DND-41 (cell line): ENCODE results near the gene MT1HL1.

Experiments
- ATAC-seq: fragments of 200-7000 bp; cut with Tn5 transposase; 3 replicates; pipeline ENCODE4 v1.9.1; 2021; ENCODE audit warnings: low read depth; ENCODE audit not compliant: insufficient read depth
- DNase-seq: peaks from one replicate; pipeline ENCODE4 v3.0.0-alpha.2; 2020
- H2AFZ ChIP-seq: 2 replicates; pipeline ENCODE4 v1.6.0; 2012; ENCODE audit warnings: low read depth, low read length
- H3K27ac ChIP-seq: 2 replicates; pipeline ENCODE4 v1.5.1; 2012; ENCODE audit warnings: low read length, inconsistent platforms
- H3K27me3 ChIP-seq: fragments of 200-600 bp; sonication (generic); 2 replicates; pipeline ENCODE4 v1.6.0; 2012; ENCODE audit warnings: low read length, mild to moderate bottlenecking, inconsistent platforms; ENCODE audit not compliant: insufficient read depth, poor library complexity
- H3K36me3 ChIP-seq: 2 replicates; pipeline ENCODE4 v1.5.1; 2012; ENCODE audit warnings: low read length, inconsistent platforms; ENCODE audit not compliant: insufficient read depth
- H3K4me1 ChIP-seq: 2 replicates; pipeline ENCODE4 v1.5.1; 2012; ENCODE audit warnings: mild to moderate bottlenecking, low read length; ENCODE audit not compliant: insufficient read depth
- H3K4me2 ChIP-seq: 2 replicates; pipeline ENCODE4 v1.6.0; 2012; ENCODE audit warnings: mild to moderate bottlenecking, moderate library complexity, low read length, inconsistent platforms; ENCODE audit not compliant: insufficient read depth
- H3K4me3 ChIP-seq, 2 experiments: fragments of 200-600 bp in 1 of 2; shearing (Covaris generic) in 1 of 2; 2 replicates each; pipeline ENCODE4 v1.5.1; 2012 to 2016; ENCODE audit warnings: inconsistent platforms in 2 of 2, low read length in 2 of 2, mild to moderate bottlenecking in 2 of 2, low read depth in 1 of 2, moderate library complexity in 1 of 2
- H3K79me2 ChIP-seq: 2 replicates; pipeline ENCODE4 v1.6.0; 2012; ENCODE audit warnings: low read length, inconsistent platforms; ENCODE audit not compliant: insufficient read depth
- H3K9ac ChIP-seq: 2 replicates; pipeline ENCODE4 v1.6.0; 2012; ENCODE audit warnings: low read depth, mild to moderate bottlenecking, inconsistent platforms, low read length, moderate library complexity
- H3K9me3 ChIP-seq: 2 replicates; pipeline ENCODE4 v1.5.1; 2012; ENCODE audit warnings: low read length, moderate library complexity, mild to moderate bottlenecking, inconsistent platforms; ENCODE audit not compliant: insufficient read depth, severe bottlenecking
- H4K20me1 ChIP-seq: 2 replicates; pipeline ENCODE4 v1.6.0; 2012; ENCODE audit warnings: low read length; ENCODE audit not compliant: insufficient read depth
- CTCF ChIP-seq: IDR thresholded peaks from 2 replicates; pipeline ENCODE4 v1.5.1; 2012; ENCODE audit warnings: borderline replicate concordance, low read length, moderate library complexity, mild to moderate bottlenecking; ENCODE audit not compliant: poor library complexity, severe bottlenecking; ENCODE audit errors: extremely low read depth
- EZH2 ChIP-seq: IDR thresholded peaks from 3 replicates; pipeline ENCODE4 v1.6.1; 2012; ENCODE audit warnings: borderline replicate concordance, low read depth, mild to moderate bottlenecking, moderate library complexity, low read length, inconsistent platforms; ENCODE audit not compliant: severe bottlenecking

Gene MT1HL1

GRCh38 chr1:237004116-237004515 lies at the start of gene MT1HL1:
TSS of gene MT1HL1 (minus strand) at chr1:237004441. CDS start at chr1:237004372, 69 bp downstream.
- ATAC-seq (no peak), DNase-seq (no peak)
- Histone ChIP-seq H3K9ac (no peak within 1 kb of the TSS), H3K4me1 (no peaks in the 10 kb centered on the region), H4K20me1 (no peaks in the 10 kb centered on the region), H3K36me3 (no peaks in the 10 kb centered on the region), H3K79me2 (no peaks in the 10 kb centered on the region), H3K4me2 (no peak within 1 kb of the TSS), H3K27ac (no peak within 1 kb of the TSS), H3K4me3 (no peak within 1 kb of the TSS), H3K9me3 (no peaks in the 10 kb centered on the region), H3K27me3 (no peaks in the 10 kb centered on the region), H2AFZ (no peak within 1 kb of the TSS)
- TF ChIP-seq CTCF (no peak), EZH2 (no peak)

GRCh38 chr1:237050915-237051314 lies 46.7 kb upstream of the MT1HL1 start:
- no peak overlapping the region for H2AFZ ChIP-seq
- no peak overlapping the region for H3K4me3 ChIP-seq
- DNase-seq (no peak), ATAC-seq (no peak)
- TF ChIP-seq CTCF (no peak), EZH2 (no peak)
- no peak overlapping the region for H3K9ac ChIP-seq
- H3K27ac ChIP-seq: no peak overlapping the region
- H3K27me3 ChIP-seq: no peaks in the 10 kb centered on the region
- H4K20me1 ChIP-seq: no peaks in the 10 kb centered on the region
- no peak overlapping the region for H3K4me2 ChIP-seq
- H3K4me1 ChIP-seq: no peaks in the 10 kb centered on the region
- H3K79me2 ChIP-seq: no peaks in the 10 kb centered on the region
- no peaks in the 10 kb centered on the region for H3K9me3 ChIP-seq
- H3K36me3 ChIP-seq: no peaks in the 10 kb centered on the region

DNA sequence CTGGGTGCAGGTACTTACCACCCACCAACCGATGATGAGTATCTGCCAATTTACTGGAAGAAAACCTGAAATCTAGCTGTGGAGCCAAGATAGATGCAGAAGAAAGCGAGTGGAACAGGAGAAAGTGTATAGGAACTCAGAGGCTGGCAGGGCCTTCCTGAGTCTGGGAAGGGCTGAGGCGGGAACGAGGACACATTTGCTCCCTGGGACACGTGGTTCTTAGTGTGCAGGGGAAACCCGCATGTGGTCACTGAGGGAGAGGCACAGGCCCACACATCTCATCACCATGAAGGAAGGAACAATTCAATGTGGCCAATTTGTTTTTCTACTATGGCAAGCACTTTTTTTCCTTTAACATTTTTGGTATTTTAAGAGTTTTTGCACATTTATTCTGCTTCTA lies 45.9 kb upstream of the MT1HL1 start:
- no peak overlapping the region for H3K4me2 ChIP-seq
- H3K36me3 ChIP-seq: no peaks in the 10 kb centered on the region
- no peaks in the 10 kb centered on the region for H3K79me2 ChIP-seq
- H3K4me1 ChIP-seq: no peaks in the 10 kb centered on the region
- H3K4me3 ChIP-seq: no peak overlapping the region
- no peak for DNase-seq
- H3K9me3 ChIP-seq: no peaks in the 10 kb centered on the region
- TF ChIP-seq EZH2: no peak
- TF ChIP-seq CTCF: no peak
- no peaks in the 10 kb centered on the region for H3K27me3 ChIP-seq
- no peak for ATAC-seq
- no peak overlapping the region for H2AFZ ChIP-seq
- H3K27ac ChIP-seq: no peak overlapping the region
- no peak overlapping the region for H3K9ac ChIP-seq
- no peaks in the 10 kb centered on the region for H4K20me1 ChIP-seq

DNA sequence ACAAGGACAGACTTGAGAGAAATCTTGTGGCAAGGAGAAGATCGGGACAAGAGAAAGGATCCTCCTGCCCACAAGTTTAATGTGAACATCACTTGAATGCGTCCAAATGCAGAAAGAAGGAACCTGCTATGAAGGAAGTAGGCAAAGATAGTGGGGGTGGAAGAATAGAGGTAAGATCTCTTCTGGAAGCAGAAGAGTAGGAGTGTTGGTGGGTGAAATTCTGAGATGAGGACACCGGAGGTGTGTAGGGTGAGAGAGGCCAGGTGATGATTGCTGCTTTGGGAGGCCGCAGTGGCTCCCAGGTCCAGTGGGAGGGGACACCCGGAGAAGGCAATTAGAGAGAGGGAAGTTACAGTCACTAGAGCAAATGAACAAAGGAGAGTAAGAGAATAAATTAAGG lies 44.6 kb upstream of the MT1HL1 start:
- Histone ChIP-seq H2AFZ (no peak overlapping the region), H3K27me3 (no peaks in the 10 kb centered on the region), H3K79me2 (no peaks in the 10 kb centered on the region), H3K9me3 (no peaks in the 10 kb centered on the region), H3K36me3 (no peaks in the 10 kb centered on the region), H3K4me3 (no peak overlapping the region), H3K27ac (no peak overlapping the region), H4K20me1 (no peaks in the 10 kb centered on the region), H3K4me2 (no peak overlapping the region), H3K9ac (no peak overlapping the region), H3K4me1 (no peaks in the 10 kb centered on the region)
- no peak for TF ChIP-seq EZH2
- no peak for TF ChIP-seq CTCF
- DNase-seq (no peak), ATAC-seq (no peak)
